SU-DHL-6 (cell line): Measurements from ENCODE around the gene TRAK2.

Source experiments
- H2AFZ ChIP-seq: fragments of 200-600 bp; sonication (generic); 2 replicates; pipeline ENCODE4 v1.6.1; 2014; ENCODE audit warnings: low read depth, mild to moderate bottlenecking, moderate library complexity, mixed read lengths, antibody characterized with exemption, low read length; ENCODE audit not compliant: severe bottlenecking
- H3F3A ChIP-seq: fragments of 200-600 bp; shearing (Covaris generic); 2 replicates; pipeline ENCODE4 v1.6.0; 2016; ENCODE audit warnings: antibody characterized with exemption, mild to moderate bottlenecking; ENCODE audit not compliant: insufficient read depth
- H3K27ac ChIP-seq: fragments of 200-600 bp; sonication (generic); 2 replicates; pipeline ENCODE4 v1.5.1; 2016; ENCODE audit warnings: low read depth, mild to moderate bottlenecking, low read length, moderate library complexity, mixed read lengths
- H3K27me3 ChIP-seq: fragments of 200-600 bp; sonication (generic), shearing (Covaris generic); 2 replicates; pipeline ENCODE4 v1.6.0; 2014; ENCODE audit warnings: mild to moderate bottlenecking, low read length
- H3K36me3 ChIP-seq: fragments of 200-600 bp; sonication (generic); 2 replicates; pipeline ENCODE4 v1.6.1; 2014; ENCODE audit warnings: mild to moderate bottlenecking, low read length, mixed read lengths
- H3K4me2 ChIP-seq: fragments of 300-600, 200-600 bp; shearing (Covaris generic), sonication (generic); 2 replicates; pipeline ENCODE4 v1.6.0; 2014; ENCODE audit warnings: low read length, low read depth, mild to moderate bottlenecking; ENCODE audit not compliant: poor library complexity, severe bottlenecking
- H3K4me3 ChIP-seq: fragments of 200-600 bp; sonication (generic); 2 replicates; pipeline ENCODE4 v1.5.1; 2014; ENCODE audit warnings: antibody characterized with exemption, low read length, mild to moderate bottlenecking, mixed read lengths; ENCODE audit not compliant: insufficient read depth, poor library complexity, severe bottlenecking
- H3K79me2 ChIP-seq: fragments of 200-600 bp; sonication (generic); 2 replicates; pipeline ENCODE4 v1.6.1; 2014; ENCODE audit warnings: mild to moderate bottlenecking, low read length, moderate library complexity; ENCODE audit not compliant: insufficient read depth
- H3K9ac ChIP-seq: fragments of 200-600 bp; sonication (generic); 2 replicates; pipeline ENCODE4 v1.7.0; 2014; ENCODE audit warnings: mild to moderate bottlenecking, low read length
- H3K9me2 ChIP-seq: fragments of 200-600 bp; sonication (generic); replicated peaks from 2 replicates; pipeline ENCODE4 v1.6.1; 2014; ENCODE audit warnings: low read length; ENCODE audit not compliant: insufficient read depth
- H3K9me3 ChIP-seq: fragments of 200-600 bp; sonication (generic); 2 replicates; pipeline ENCODE4 v1.6.1; 2014; ENCODE audit warnings: low read length, mixed read lengths; ENCODE audit not compliant: insufficient read depth
- H4K20me1 ChIP-seq: fragments of 200-600 bp; sonication (generic); 2 replicates; pipeline ENCODE4 v1.6.1; 2014; ENCODE audit warnings: low read depth, mild to moderate bottlenecking, antibody characterized with exemption, low read length, moderate library complexity, mixed read lengths
- CTCF ChIP-seq: fragments of 200-600 bp; sonication (generic); IDR thresholded peaks from one replicate; pipeline ENCODE4 v1.5.1; 2017; ENCODE audit warnings: antibody characterized with exemption, mild to moderate bottlenecking, low read length, moderate library complexity; ENCODE audit not compliant: insufficient read depth, poor library complexity, severe bottlenecking
- EZH2phosphoT487 ChIP-seq: fragments of 200-600 bp; sonication (generic), shearing (Covaris generic); conservative IDR thresholded peaks from 2 replicates; pipeline ENCODE4 v1.6.1; 2018; ENCODE audit warnings: mild to moderate bottlenecking, antibody characterized with exemption, low read length, moderate library complexity, mixed read lengths

The TRAK2 gene

GRCh38 chr2:201396595-201396994 lies 54.7 kb downstream of the TRAK2 start:
- Histone ChIP-seq H3K36me3 (peaks cover 4% of the 10 kb centered on the region; the same call in 1 of the 2 replicates), H3K9me2 (no peaks in the 10 kb centered on the region), H3K9ac (no peak overlapping the region), H3F3A (no peaks in the 10 kb centered on the region), H3K27ac (no peak overlapping the region), H3K27me3 (no peaks in the 10 kb centered on the region), H3K9me3 (no peaks in the 10 kb centered on the region), H3K4me3 (no peak overlapping the region), H3K4me2 (no peak overlapping the region), H2AFZ (no peak overlapping the region), H3K79me2 (no peaks in the 10 kb centered on the region), H4K20me1 (no peaks in the 10 kb centered on the region)
- no peak for TF ChIP-seq EZH2phosphoT487
- TF ChIP-seq CTCF, result no peak

- no peaks in the 10 kb centered on the region for H3K9me2 ChIP-seq
- 0 out of 2 replicates have a peak, but pooled peaks cover 6% of the 10 kb centered on the region for H3K36me3 ChIP-seq
- no peaks in the 10 kb centered on the region for H3K79me2 ChIP-seq
- no peaks in the 10 kb centered on the region for H3K9me3 ChIP-seq
- H3K4me3 ChIP-seq, result no peak overlapping the region
- no peak overlapping the region for H3K9ac ChIP-seq
- TF ChIP-seq EZH2phosphoT487 (no peak), CTCF (no peak)
- peaks cover 6% of the 10 kb centered on the region; the same call in 1 of the 2 replicates for H3F3A ChIP-seq
- no peaks in the 10 kb centered on the region for H4K20me1 ChIP-seq
- H3K4me2 ChIP-seq, result no peak overlapping the region
- H3K27ac ChIP-seq, result no peak overlapping the region
- no peaks in the 10 kb centered on the region for H3K27me3 ChIP-seq
- no peak overlapping the region for H2AFZ ChIP-seq
Observed at GRCh38 chr2:201383136-201383535, 68.1 kb downstream of the TRAK2 start.

DNA sequence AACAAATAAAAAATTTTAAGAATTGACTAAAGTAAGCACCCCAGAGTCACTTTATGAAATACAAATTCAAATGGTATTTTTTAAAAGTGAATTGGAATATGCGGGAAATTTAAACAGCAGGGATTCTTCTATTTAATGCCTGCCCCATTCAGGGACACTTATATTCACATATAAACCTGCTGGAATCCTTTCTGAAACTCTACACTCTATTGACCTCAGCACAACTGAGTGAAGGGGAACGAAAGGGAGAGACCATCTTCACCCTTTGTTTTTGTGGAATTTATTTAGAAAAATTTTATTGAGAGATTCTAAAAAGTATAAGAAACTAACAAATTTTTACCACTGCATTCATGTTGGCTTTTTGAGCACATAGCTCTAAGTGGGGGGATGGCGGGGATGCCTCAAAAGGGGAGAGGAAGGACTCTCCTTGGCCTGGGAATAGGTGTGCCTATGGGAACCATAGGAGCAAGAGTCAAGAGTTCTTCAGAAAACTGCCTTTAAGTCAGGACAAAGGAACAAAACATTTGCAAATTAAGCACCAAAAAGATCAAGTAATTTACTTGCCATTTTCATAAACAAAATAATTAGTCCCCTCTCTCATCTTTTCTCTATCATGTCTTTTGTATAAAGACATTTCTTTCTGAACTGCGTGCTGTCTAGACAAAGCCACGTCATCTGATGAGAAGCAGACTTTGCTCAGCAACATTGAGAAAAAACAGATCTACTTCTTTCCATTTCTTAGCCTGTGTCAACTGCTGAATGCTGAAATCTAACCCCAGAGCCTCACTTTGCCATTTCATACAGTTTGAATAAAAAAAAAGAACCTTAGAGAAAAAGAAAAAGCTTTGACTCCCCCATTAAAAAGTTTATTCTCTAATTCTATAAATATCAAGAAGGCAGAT lies 72.5 kb downstream of the TRAK2 start:
- no peaks in the 10 kb centered on the region for H3K27me3 ChIP-seq
- no peak overlapping the region for H3K27ac ChIP-seq
- H3K9me2 ChIP-seq, result no peaks in the 10 kb centered on the region
- H3K79me2 ChIP-seq, result no peaks in the 10 kb centered on the region
- no peaks in the 10 kb centered on the region for H4K20me1 ChIP-seq
- H3K36me3 ChIP-seq, result 0 out of 2 replicates have a peak, but pooled peaks cover 6% of the 10 kb centered on the region
- no peak overlapping the region for H3K9ac ChIP-seq
- no peak overlapping the region for H2AFZ ChIP-seq
- H3K4me2 ChIP-seq, result no peak overlapping the region
- TF ChIP-seq CTCF, result no peak
- TF ChIP-seq EZH2phosphoT487, result no peak
- no peaks in the 10 kb centered on the region for H3K9me3 ChIP-seq
- H3F3A ChIP-seq, result peaks cover 6% of the 10 kb centered on the region; the same call in 1 of the 2 replicates
- no peak overlapping the region for H3K4me3 ChIP-seq
